GM19193 (cell line): Measurements from ENCODE around the gene RBBP6.

Experiments
- POLR2A ChIP-seq: IDR thresholded peaks from 4 replicates; pipeline ENCODE4 v1.6.1; 2011; ENCODE audit not compliant: insufficient read depth, insufficient read length; ENCODE audit errors: extremely low read depth

RBBP6 gene

GRCh38 chr16:24539295-24539849 is at the start of gene RBBP6:
Gene RBBP6 (plus strand): TSS chr16:24539566. CDS start chr16:24540627, 1,061 bp downstream.
- peak; percentile 96 for TF ChIP-seq POLR2A

- no peak for TF ChIP-seq POLR2A
Measured at GRCh38 chr16:24490866-24491265, 48.5 kb upstream of the RBBP6 start.

GRCh38 chr16:24491731-24492130 is 47.6 kb upstream of the RBBP6 start:
- no peak for TF ChIP-seq POLR2A

- no peak for TF ChIP-seq POLR2A
Measured at GRCh38 chr16:24493821-24494220, 45.5 kb upstream of the RBBP6 start.

GRCh38 chr16:24497440-24497839 is 41.9 kb upstream of the RBBP6 start:
- TF ChIP-seq POLR2A, result no peak

- TF ChIP-seq POLR2A, result no peak
Measured at GRCh38 chr16:24499193-24499814, 40.1 kb upstream of the RBBP6 start.

- TF ChIP-seq POLR2A, result no peak
Measured at GRCh38 chr16:24504472-24505345, 34.7 kb upstream of the RBBP6 start.

- no peak for TF ChIP-seq POLR2A
Measured at GRCh38 chr16:24505959-24506358, 33.4 kb upstream of the RBBP6 start.

GRCh38 chr16:24507959-24508480 is 31.3 kb upstream of the RBBP6 start:
- no peak for TF ChIP-seq POLR2A

- no peak for TF ChIP-seq POLR2A
Measured at GRCh38 chr16:24508614-24509013, 30.8 kb upstream of the RBBP6 start.

GRCh38 chr16:24509536-24509935 is 29.8 kb upstream of the RBBP6 start:
- TF ChIP-seq POLR2A, result no peak

GRCh38 chr16:24511174-24511573 is 28.2 kb upstream of the RBBP6 start:
- no peak for TF ChIP-seq POLR2A

- no peak for TF ChIP-seq POLR2A
Measured at GRCh38 chr16:24511792-24512191, 27.6 kb upstream of the RBBP6 start.

- TF ChIP-seq POLR2A, result no peak
Measured at GRCh38 chr16:24514096-24514495, 25.3 kb upstream of the RBBP6 start.

GRCh38 chr16:24515186-24515585 is 24.2 kb upstream of the RBBP6 start:
- TF ChIP-seq POLR2A, result no peak
